HCT116 (cell line): Measurements from ENCODE around the gene AP5S1. TPM values are rescaled to one million over a fixed set of nuclear protein-coding genes. Genes with fewer than 3 reads are reported as not detected.

Experiments used
- ATAC-seq: fragments of 200-7000 bp; cut with Tn5 transposase; 2 replicates; pipeline ENCODE4 v1.9.1; 2020; ENCODE audit warnings: mild to moderate bottlenecking, moderate library complexity
- BruUV-seq: library from RNA; stranded (reverse); fragments of 400-500 nt; replicated peaks from 2 replicates; lab custom pipeline; 2021; lab: Mats Ljungman, UMichigan
- CTCF ChIA-PET: fragments of 300-600 bp; sonication (Branson Sonifier 250); formaldehyde crosslinking; loops from one replicate; lab custom pipeline; 2021; ENCODE audit warnings: antibody characterized with exemption; lab: Charles Lee
- POLR2A ChIA-PET: fragments of 300-600, 350-600 bp; sonication (Branson Sonifier 250); formaldehyde crosslinking; loops from one replicate; lab custom pipeline; 2021; ENCODE audit warnings: antibody characterized with exemption; lab: Charles Lee
- RAD21 ChIA-PET, 2 experiments: fragments of 300-600 bp; sonication (Branson Sonifier 250); formaldehyde crosslinking; loops; one replicate each; lab custom pipeline; 2023; ENCODE audit warnings: low total read pairs in 2 of 2; ENCODE audit not compliant: uncharacterized antibody in 2 of 2, unreplicated experiment in 2 of 2, low non-redundant PET in 1 of 2; lab: Charles Lee
- DNase-seq: peaks from one replicate; pipeline ENCODE4 v3.0.0-alpha.2; 2010; ENCODE audit warnings: low read depth, low spot score
- H2AFZ ChIP-seq: fragments of 200-600 bp; shearing (Covaris generic), sonication (generic); 2 replicates; pipeline ENCODE4 v1.6.1; 2017; ENCODE audit warnings: low read depth, mixed run types, mixed read lengths, antibody characterized with exemption, low read length; ENCODE audit not compliant: poor library complexity, severe bottlenecking
- H3K27ac ChIP-seq: 2 replicates; pipeline ENCODE4 v1.5.1; 2012; ENCODE audit warnings: low read depth, low read length
- H3K27me3 ChIP-seq: fragments of 200-600 bp; sonication (generic); 2 replicates; pipeline ENCODE4 v1.6.1; 2016; ENCODE audit warnings: mixed run types, low read length, mixed read lengths; ENCODE audit not compliant: insufficient read depth
- H3K36me3 ChIP-seq, 2 experiments: fragments of 200-500 bp in 1 of 2; fragments of 200-600 bp in 1 of 2; sonication (Bioruptor generic) in 1 of 2; sonication (generic) in 1 of 2; 2 replicates each; pipeline versions ENCODE4 v1.5.1 to v1.6.1; 2014 to 2016; ENCODE audit warnings: low read length in 2 of 2, inconsistent platforms in 1 of 2, mixed read lengths in 1 of 2, mixed run types in 1 of 2; ENCODE audit not compliant: insufficient read depth in 2 of 2, control insufficient read depth in 1 of 2
- H3K4me1 ChIP-seq, 2 experiments: fragments of 200-600 bp in 1 of 2; sonication (generic) in 1 of 2; 2 replicates each; pipeline versions ENCODE4 v1.5.1 to v1.6.1; 2012 to 2017; ENCODE audit warnings: low read length in 2 of 2, inconsistent platforms in 1 of 2, mild to moderate bottlenecking in 1 of 2, mixed read lengths in 1 of 2, mixed run types in 1 of 2, moderate library complexity in 1 of 2; ENCODE audit not compliant: insufficient read depth in 2 of 2, control insufficient read depth in 1 of 2
- H3K4me2 ChIP-seq: fragments of 200-600 bp; sonication (generic); 2 replicates; pipeline ENCODE4 v1.6.1; 2017; ENCODE audit warnings: mixed run types, low read length, mixed read lengths
- H3K4me3 ChIP-seq, 2 experiments: fragments of 200-600 bp in 1 of 2; sonication (generic) in 1 of 2; replicated peaks in 1 of 2; 2 replicates each; pipeline ENCODE4 v1.5.1; 2011 to 2016; ENCODE audit warnings: low read length in 2 of 2, control low read depth in 1 of 2, low read depth in 1 of 2, mild to moderate bottlenecking in 1 of 2, mixed read lengths in 1 of 2, mixed run types in 1 of 2
- H3K79me2 ChIP-seq: fragments of 200-600 bp; sonication (generic); 2 replicates; pipeline ENCODE4 v1.6.1; 2017; ENCODE audit warnings: mild to moderate bottlenecking, mixed run types, low read length, moderate library complexity, mixed read lengths; ENCODE audit not compliant: insufficient read depth
- H3K9ac ChIP-seq: fragments of 200-600 bp; sonication (generic); 2 replicates; pipeline ENCODE4 v1.6.1; 2016; ENCODE audit warnings: low read length, mixed read lengths
- H3K9me2 ChIP-seq: fragments of 200-600 bp; sonication (generic), shearing (Covaris generic); 2 replicates; pipeline ENCODE4 v1.6.1; 2017; ENCODE audit warnings: mixed run types, mild to moderate bottlenecking, moderate library complexity; ENCODE audit not compliant: insufficient read depth
- H3K9me3 ChIP-seq, 2 experiments: fragments of 200-500 bp in 1 of 2; fragments of 200-600 bp in 1 of 2; sonication (Bioruptor generic) in 1 of 2; sonication (generic) in 1 of 2; 2 replicates each; pipeline ENCODE4 v1.6.1; 2014 to 2017; ENCODE audit warnings: low read length in 2 of 2, mixed read lengths in 2 of 2, inconsistent platforms in 1 of 2, low read depth in 1 of 2, mild to moderate bottlenecking in 1 of 2, mixed run types in 1 of 2, moderate library complexity in 1 of 2; ENCODE audit not compliant: control insufficient read depth in 1 of 2, insufficient read depth in 1 of 2
- H4K20me1 ChIP-seq: fragments of 200-600 bp; sonication (generic), shearing (Covaris generic); 2 replicates; pipeline ENCODE4 v1.6.1; 2017; ENCODE audit warnings: mixed run types, mild to moderate bottlenecking, moderate library complexity; ENCODE audit not compliant: insufficient read depth
- CBX3 ChIP-seq: IDR thresholded peaks from 2 replicates; pipeline ENCODE4 v1.6.1; 2012; ENCODE audit warnings: low read depth
- CEBPB ChIP-seq: IDR thresholded peaks from 2 replicates; pipeline ENCODE4 v1.6.1; 2012; ENCODE audit warnings: low read depth
- EGR1 ChIP-seq: IDR thresholded peaks from 2 replicates; pipeline ENCODE4 v1.6.1; 2012; ENCODE audit warnings: low read depth
- ELF1 ChIP-seq: IDR thresholded peaks from 2 replicates; pipeline ENCODE4 v1.6.1; 2012; ENCODE audit warnings: low read depth, borderline replicate concordance
- EZH2 ChIP-seq: fragments of 200-600 bp; sonication (generic); IDR thresholded peaks from 2 replicates; pipeline ENCODE4 v1.6.1; 2017; ENCODE audit warnings: antibody characterized with exemption, mixed run types
- EZH2phosphoT487 ChIP-seq: fragments of 200-600 bp; IDR thresholded peaks from 2 replicates; pipeline ENCODE4 v1.6.1; 2018; ENCODE audit warnings: antibody characterized with exemption, borderline replicate concordance
- POLR2A ChIP-seq: IDR thresholded peaks from 2 replicates; pipeline ENCODE4 v1.7.0; 2011; ENCODE audit warnings: borderline replicate concordance; ENCODE audit not compliant: insufficient read depth, insufficient read length; ENCODE audit errors: extremely low read depth
- RAD21 ChIP-seq: IDR thresholded peaks from 2 replicates; pipeline ENCODE4 v1.6.1; 2012; ENCODE audit warnings: low read depth, mild to moderate bottlenecking
- REST ChIP-seq: IDR thresholded peaks from 2 replicates; pipeline ENCODE4 v1.6.1; 2012; ENCODE audit warnings: low read depth
- SIN3A ChIP-seq: IDR thresholded peaks from 2 replicates; pipeline ENCODE4 v1.6.1; 2012; ENCODE audit warnings: low read depth
- SRF ChIP-seq: IDR thresholded peaks from 2 replicates; pipeline ENCODE4 v1.6.1; 2012; ENCODE audit warnings: low read depth
- TCF7L2 ChIP-seq: IDR thresholded peaks from 2 replicates; pipeline ENCODE4 v1.7.0; 2011; ENCODE audit warnings: borderline replicate concordance, inconsistent platforms; ENCODE audit not compliant: insufficient read depth, insufficient read length; ENCODE audit errors: extremely low read depth
- YY1 ChIP-seq: IDR thresholded peaks from 2 replicates; pipeline ENCODE4 v1.6.1; 2011; ENCODE audit warnings: low read length, low read depth, moderate library complexity, mild to moderate bottlenecking; ENCODE audit not compliant: insufficient replicate concordance; ENCODE audit errors: extremely low read depth
- ZFX ChIP-seq: fragments of 450-650 bp; IDR thresholded peaks from 2 replicates; pipeline ENCODE4 v1.6.1; 2017
- intact Hi-C: fragments of 100-400 bp; cut with micrococcal nuclease; formaldehyde crosslinking; loops from 2 replicates; pipeline ENCODE4 v1.10.0; 2022
- total RNA-seq: library from RNA; stranded (reverse); gene quantifications from one replicate; pipeline ENCODE4 v1.2.1, GENCODE V29; 2021; ENCODE audit not compliant: unreplicated experiment
- TF ChIP-seq, protein P1 (sequence below): IDR thresholded peaks from 2 replicates; pipeline ENCODE4 v1.6.1; 2011; ENCODE audit warnings: mild to moderate bottlenecking, low read length, moderate library complexity; ENCODE audit not compliant: insufficient replicate concordance; ENCODE audit errors: extremely low read depth
- TF ChIP-seq, protein P2 (sequence below): IDR thresholded peaks from 2 replicates; pipeline ENCODE4 v1.6.1; 2012
- TF ChIP-seq, protein P3 (sequence below), 3 experiments: fragments of 200-600 bp in 1 of 3; sonication (generic) in 1 of 3; IDR thresholded peaks in 2 of 3; conservative IDR thresholded peaks in 1 of 3; 2 replicates each; pipeline ENCODE4 v1.5.1; 2012 to 2017; ENCODE audit warnings: low read depth in 2 of 3, low read length in 2 of 3, antibody characterized with exemption in 1 of 3, borderline replicate concordance in 1 of 3, control low read depth in 1 of 3, mild to moderate bottlenecking in 1 of 3, mixed read lengths in 1 of 3, mixed run types in 1 of 3, moderate library complexity in 1 of 3; ENCODE audit not compliant: insufficient read depth in 1 of 3
- TF ChIP-seq, protein P4 (sequence below): IDR thresholded peaks from 2 replicates; pipeline ENCODE4 v1.6.1; 2012

Gene AP5S1
- total RNA-seq, 1 experiment from 2014 or later: 12.1 TPM

DNA sequence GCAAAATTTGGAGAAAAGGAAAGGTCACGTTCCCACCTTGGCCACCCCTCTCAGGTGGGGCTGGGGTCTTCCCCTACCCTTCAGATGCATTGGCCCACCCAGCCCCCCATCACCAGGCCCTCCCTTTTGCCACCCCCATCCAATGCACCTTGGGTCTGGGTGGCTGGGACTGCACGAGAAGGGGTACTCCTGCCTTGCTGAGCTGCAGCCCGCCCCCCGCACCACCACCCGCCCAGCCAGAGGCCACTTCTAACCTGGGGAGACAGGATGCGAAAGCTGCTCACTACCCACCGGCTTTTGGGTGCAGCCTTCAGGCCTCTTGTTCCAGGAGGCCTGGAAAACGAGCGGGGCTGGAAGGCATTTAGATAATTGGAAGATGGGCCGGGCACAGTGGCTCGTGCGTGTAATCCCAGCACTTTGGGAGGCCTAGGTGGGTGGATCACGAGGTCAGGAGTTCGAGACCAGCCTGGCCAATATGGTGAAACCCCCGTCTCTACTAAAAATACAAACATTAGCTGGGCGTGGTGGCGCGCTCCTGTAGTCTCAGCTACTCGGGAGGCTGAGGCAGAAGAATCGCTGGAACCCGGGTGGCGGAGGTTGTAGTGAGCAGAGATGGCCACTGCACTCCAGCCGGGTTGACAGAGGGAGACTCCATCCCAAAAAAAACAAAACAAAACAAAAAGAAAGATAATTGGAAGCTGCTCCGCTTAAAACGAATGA is 25.5 kb upstream of the AP5S1 start:
- H3K27me3 ChIP-seq: no peaks in the 10 kb centered on the region
- POLR2A ChIA-PET: interaction anchor here (2.3 to 2.5 kb wide), 2 partner anchors 18 to 24 kb away, joined by 12 to 14 read pairs; no protein-coding TSS in a partner anchor
- H3K4me3 ChIP-seq: peak overlapping the region; percentile 66 to 80
- peaks cover 21 to 41% of the 10 kb centered on the region in 2 experiments for H3K4me1 ChIP-seq
- H3K9ac ChIP-seq: peak overlapping the region; percentile 95
- H3K36me3 ChIP-seq: peaks cover 14 to 19% of the 10 kb centered on the region in 2 experiments; a peak in 3 of 4 replicates
- no peak overlapping the region for H2AFZ ChIP-seq
- intact Hi-C loops: no loop called here
- H3K9me3 ChIP-seq: no peaks in the 10 kb centered on the region
- H4K20me1 ChIP-seq: no peaks in the 10 kb centered on the region
- BruUV-seq: no TSS peak
- peak overlapping the region; percentile 79 for H3K27ac ChIP-seq
- TF ChIP-seq, protein P1, sequence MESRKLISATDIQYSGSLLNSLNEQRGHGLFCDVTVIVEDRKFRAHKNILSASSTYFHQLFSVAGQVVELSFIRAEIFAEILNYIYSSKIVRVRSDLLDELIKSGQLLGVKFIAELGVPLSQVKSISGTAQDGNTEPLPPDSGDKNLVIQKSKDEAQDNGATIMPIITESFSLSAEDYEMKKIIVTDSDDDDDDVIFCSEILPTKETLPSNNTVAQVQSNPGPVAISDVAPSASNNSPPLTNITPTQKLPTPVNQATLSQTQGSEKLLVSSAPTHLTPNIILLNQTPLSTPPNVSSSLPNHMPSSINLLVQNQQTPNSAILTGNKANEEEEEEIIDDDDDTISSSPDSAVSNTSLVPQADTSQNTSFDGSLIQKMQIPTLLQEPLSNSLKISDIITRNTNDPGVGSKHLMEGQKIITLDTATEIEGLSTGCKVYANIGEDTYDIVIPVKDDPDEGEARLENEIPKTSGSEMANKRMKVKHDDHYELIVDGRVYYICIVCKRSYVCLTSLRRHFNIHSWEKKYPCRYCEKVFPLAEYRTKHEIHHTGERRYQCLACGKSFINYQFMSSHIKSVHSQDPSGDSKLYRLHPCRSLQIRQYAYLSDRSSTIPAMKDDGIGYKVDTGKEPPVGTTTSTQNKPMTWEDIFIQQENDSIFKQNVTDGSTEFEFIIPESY: no peak
- TF ChIP-seq POLR2A (no peak), ELF1 (no peak), ZFX (no peak), TCF7L2 (no peak), SRF (no peak), REST (no peak), EZH2phosphoT487 (no peak), RAD21 (no peak), YY1 (no peak), EGR1 (no peak), EZH2 (no peak), CEBPB (no peak), CBX3 (no peak), SIN3A (no peak)
- TF ChIP-seq, protein P2, sequence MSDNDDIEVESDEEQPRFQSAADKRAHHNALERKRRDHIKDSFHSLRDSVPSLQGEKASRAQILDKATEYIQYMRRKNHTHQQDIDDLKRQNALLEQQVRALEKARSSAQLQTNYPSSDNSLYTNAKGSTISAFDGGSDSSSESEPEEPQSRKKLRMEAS: no peak
- TF ChIP-seq, protein P3, sequence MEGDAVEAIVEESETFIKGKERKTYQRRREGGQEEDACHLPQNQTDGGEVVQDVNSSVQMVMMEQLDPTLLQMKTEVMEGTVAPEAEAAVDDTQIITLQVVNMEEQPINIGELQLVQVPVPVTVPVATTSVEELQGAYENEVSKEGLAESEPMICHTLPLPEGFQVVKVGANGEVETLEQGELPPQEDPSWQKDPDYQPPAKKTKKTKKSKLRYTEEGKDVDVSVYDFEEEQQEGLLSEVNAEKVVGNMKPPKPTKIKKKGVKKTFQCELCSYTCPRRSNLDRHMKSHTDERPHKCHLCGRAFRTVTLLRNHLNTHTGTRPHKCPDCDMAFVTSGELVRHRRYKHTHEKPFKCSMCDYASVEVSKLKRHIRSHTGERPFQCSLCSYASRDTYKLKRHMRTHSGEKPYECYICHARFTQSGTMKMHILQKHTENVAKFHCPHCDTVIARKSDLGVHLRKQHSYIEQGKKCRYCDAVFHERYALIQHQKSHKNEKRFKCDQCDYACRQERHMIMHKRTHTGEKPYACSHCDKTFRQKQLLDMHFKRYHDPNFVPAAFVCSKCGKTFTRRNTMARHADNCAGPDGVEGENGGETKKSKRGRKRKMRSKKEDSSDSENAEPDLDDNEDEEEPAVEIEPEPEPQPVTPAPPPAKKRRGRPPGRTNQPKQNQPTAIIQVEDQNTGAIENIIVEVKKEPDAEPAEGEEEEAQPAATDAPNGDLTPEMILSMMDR (IDR thresholded peaks at IDR 0.05 in 2 of 3, conservative IDR thresholded peaks at IDR 0.05 in 1 of 3; ENCODE audit: borderline replicate concordance in 1 of 3, insufficient read depth in 1 of 3, low read depth in 2 of 3, low read length in 2 of 3): no peak
- TF ChIP-seq, protein P4, sequence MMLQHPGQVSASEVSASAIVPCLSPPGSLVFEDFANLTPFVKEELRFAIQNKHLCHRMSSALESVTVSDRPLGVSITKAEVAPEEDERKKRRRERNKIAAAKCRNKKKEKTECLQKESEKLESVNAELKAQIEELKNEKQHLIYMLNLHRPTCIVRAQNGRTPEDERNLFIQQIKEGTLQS: no peak
- ATAC-seq (no peak), DNase-seq (no peak)
- H3K79me2 ChIP-seq: peaks cover 35% of the 10 kb centered on the region
- peak overlapping the region; percentile 94 for H3K4me2 ChIP-seq
- CTCF ChIA-PET: interaction anchor here (1.9 kb wide), 1 partner anchor 23 kb away, joined by 9 read pairs; no protein-coding TSS in a partner anchor
- RAD21 ChIA-PET: no interaction called here
- H3K9me2 ChIP-seq: no peaks in the 10 kb centered on the region
